GM12892 (cell line): ENCODE data around the gene AKAP13.

Source experiments
- DNase-seq: peaks from one replicate; pipeline ENCODE4 v3.0.0; 2011; ENCODE audit not compliant: insufficient read length
- FAIRE-seq: peaks from 2 replicates; lab custom pipeline; 2011; peaks lifted over from hg19 to GRCh38; lab: Jason Lieb, UNC
- POLR2A ChIP-seq: IDR thresholded peaks from 2 replicates; pipeline ENCODE4 v1.6.1; 2011; ENCODE audit warnings: low read depth, low read length, control low read depth
- POLR2AphosphoS5 ChIP-seq: IDR thresholded peaks from 2 replicates; pipeline ENCODE4 v1.6.1; 2011; ENCODE audit warnings: low read depth, low read length, control low read depth
- TAF1 ChIP-seq: IDR thresholded peaks from 2 replicates; pipeline ENCODE4 v1.6.1; 2011; ENCODE audit warnings: low read depth, mild to moderate bottlenecking, control low read depth, low read length, borderline replicate concordance

AKAP13 gene

GRCh38 chr15:85603160-85603559, 222.8 kb downstream of the AKAP13 start:
- FAIRE-seq (no peak), DNase-seq (no peak)
- TF ChIP-seq POLR2AphosphoS5 (no peak), TAF1 (no peak), POLR2A (no peak)

GRCh38 chr15:85603703-85604102, 223.3 kb downstream of the AKAP13 start:
- DNase-seq (no peak), FAIRE-seq (no peak)
- TF ChIP-seq POLR2AphosphoS5 (no peak), TAF1 (no peak), POLR2A (no peak)

GRCh38 chr15:85604194-85604593, 223.8 kb downstream of the AKAP13 start:
- FAIRE-seq (no peak), DNase-seq (no peak)
- TF ChIP-seq TAF1 (no peak), POLR2A (no peak), POLR2AphosphoS5 (no peak)

- TF ChIP-seq TAF1 (no peak), POLR2A (no peak), POLR2AphosphoS5 (no peak)
- no peak for FAIRE-seq
- DNase-seq, result no peak
These were observed 226.3 kb downstream of the AKAP13 start for GRCh38 chr15:85606738-85607137.

- DNase-seq (no peak), FAIRE-seq (no peak)
- TF ChIP-seq TAF1 (no peak), POLR2AphosphoS5 (no peak), POLR2A (no peak)
These were observed 226.9 kb downstream of the AKAP13 start for GRCh38 chr15:85607141-85607806.

GRCh38 chr15:85607842-85608241, 227.4 kb downstream of the AKAP13 start:
- DNase-seq, result no peak
- no peak for FAIRE-seq
- TF ChIP-seq TAF1 (no peak), POLR2AphosphoS5 (no peak), POLR2A (no peak)

- TF ChIP-seq POLR2A (no peak), TAF1 (no peak), POLR2AphosphoS5 (no peak)
- FAIRE-seq (no peak), DNase-seq (no peak)
These were observed 229.1 kb downstream of the AKAP13 start for GRCh38 chr15:85609492-85609891.

- no peak for FAIRE-seq
- no peak for DNase-seq
- TF ChIP-seq TAF1 (no peak), POLR2A (no peak), POLR2AphosphoS5 (no peak)
These were observed 231.0 kb downstream of the AKAP13 start for GRCh38 chr15:85611361-85611760.

GRCh38 chr15:85614059-85614458, 233.7 kb downstream of the AKAP13 start:
- DNase-seq (no peak), FAIRE-seq (no peak)
- no peak for TF ChIP-seq POLR2AphosphoS5
- TF ChIP-seq TAF1, result no peak
- no peak for TF ChIP-seq POLR2A

- DNase-seq, result no peak
- no peak for FAIRE-seq
- TF ChIP-seq POLR2AphosphoS5 (no peak), POLR2A (no peak), TAF1 (no peak)
These were observed 235.5 kb downstream of the AKAP13 start for GRCh38 chr15:85615930-85616329.

- FAIRE-seq, result no peak
- TF ChIP-seq TAF1 (no peak), POLR2AphosphoS5 (no peak), POLR2A (no peak)
These were observed 236.2 kb downstream of the AKAP13 start for GRCh38 chr15:85616549-85617110.

GRCh38 chr15:85618228-85618505, 237.8 kb downstream of the AKAP13 start:
- DNase-seq (no peak), FAIRE-seq (no peak)
- no peak for TF ChIP-seq TAF1
- no peak for TF ChIP-seq POLR2AphosphoS5
- TF ChIP-seq POLR2A, result no peak

More at GRCh38 chr15:85616549-85617110, 236.2 kb downstream of the AKAP13 start:
- no peak for DNase-seq
